Stomach (tissue), 4 donors: ENCODE results near the gene CMIP.

ENCODE experiments used
- CTCF ChIP-seq, 7 experiments: fragments of 450-650 bp in 4 of 7; fragments of 200-600 bp in 3 of 7; sonication (generic) in 3 of 7; IDR thresholded peaks; one replicate each; pipeline ENCODE4 v1.5.1; 2016 to 2019; ENCODE audit warnings: antibody characterized with exemption in 7 of 7, control low read depth in 2 of 7, mild to moderate bottlenecking in 1 of 7
- POLR2A ChIP-seq, 4 donors: fragments of 450-650 bp; IDR thresholded peaks; one replicate each; pipeline ENCODE4 v1.6.1; 2016; ENCODE audit warnings: antibody characterized with exemption in 4 of 4, control low read depth in 2 of 4, mild to moderate bottlenecking in 1 of 4, moderate library complexity in 1 of 4
- POLR2AphosphoS5 ChIP-seq, 3 donors: sonication (generic); formaldehyde crosslinking; IDR thresholded peaks; one replicate each; pipeline ENCODE4 v1.6.1; 2016; ENCODE audit warnings: antibody characterized with exemption in 3 of 3

GRCh38 chr16:81607006-81607405, 162.4 kb downstream of the CMIP start:
- TF ChIP-seq POLR2AphosphoS5 (IDR thresholded peaks at IDR 0.05), result no peak
- no peak for TF ChIP-seq CTCF (IDR thresholded peaks at IDR 0.05)
- TF ChIP-seq POLR2A (IDR thresholded peaks at IDR 0.05), result no peak
